ENCODE data around the gene CYP46A1. TPM values are rescaled to one million over a fixed set of nuclear protein-coding genes. Genes with fewer than 3 reads are reported as not detected.

CYP46A1 gene
- total and polyA plus RNA-seq, 7 donors: 0.09 to 1.5 (median 0.50) TPM

DNA sequence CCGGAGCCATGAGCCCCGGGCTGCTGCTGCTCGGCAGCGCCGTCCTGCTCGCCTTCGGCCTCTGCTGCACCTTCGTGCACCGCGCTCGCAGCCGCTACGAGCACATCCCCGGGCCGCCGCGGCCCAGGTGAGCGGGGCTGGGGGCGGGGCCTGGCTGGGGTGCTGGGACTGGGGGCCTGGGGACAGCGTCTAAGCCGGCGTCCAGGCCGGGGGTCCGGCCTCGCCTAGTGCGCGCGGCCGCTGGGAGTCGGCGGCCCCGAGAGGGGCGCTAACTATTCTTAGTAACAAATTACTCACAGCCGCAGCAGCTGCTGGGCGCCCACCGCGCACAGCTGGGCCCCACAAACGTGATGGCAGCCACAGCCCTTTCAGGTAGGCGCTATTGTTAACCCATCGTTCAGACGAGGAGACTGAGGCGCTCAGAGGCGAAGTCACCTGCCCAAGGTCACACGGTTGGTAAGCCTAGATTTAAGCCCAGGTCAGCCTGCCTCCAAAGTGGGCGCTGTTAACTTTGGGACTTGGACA is 374 bp downstream of the CYP46A1 start:
- no peaks in the 10 kb centered on the region for H3K4me1 ChIP-seq
- peak overlapping the region; percentile 84 for H3K4me3 ChIP-seq
- no peaks in the 10 kb centered on the region for H3K9me3 ChIP-seq
- ATAC-seq: no peak
- intact Hi-C loops (cut with DNase I): loop anchor here in 1 of 2 donors (5.0 kb wide), 1 partner anchor 203 kb away; no protein-coding TSS in a partner anchor
- H3K27ac ChIP-seq: peak overlapping the region; percentile 71
- 6 to 10% (median 6%) methylated on average over 26 to 45 of the region's 45 CpGs for whole genome bisulfite sequencing, 3 donors
- TF ChIP-seq, protein P1, sequence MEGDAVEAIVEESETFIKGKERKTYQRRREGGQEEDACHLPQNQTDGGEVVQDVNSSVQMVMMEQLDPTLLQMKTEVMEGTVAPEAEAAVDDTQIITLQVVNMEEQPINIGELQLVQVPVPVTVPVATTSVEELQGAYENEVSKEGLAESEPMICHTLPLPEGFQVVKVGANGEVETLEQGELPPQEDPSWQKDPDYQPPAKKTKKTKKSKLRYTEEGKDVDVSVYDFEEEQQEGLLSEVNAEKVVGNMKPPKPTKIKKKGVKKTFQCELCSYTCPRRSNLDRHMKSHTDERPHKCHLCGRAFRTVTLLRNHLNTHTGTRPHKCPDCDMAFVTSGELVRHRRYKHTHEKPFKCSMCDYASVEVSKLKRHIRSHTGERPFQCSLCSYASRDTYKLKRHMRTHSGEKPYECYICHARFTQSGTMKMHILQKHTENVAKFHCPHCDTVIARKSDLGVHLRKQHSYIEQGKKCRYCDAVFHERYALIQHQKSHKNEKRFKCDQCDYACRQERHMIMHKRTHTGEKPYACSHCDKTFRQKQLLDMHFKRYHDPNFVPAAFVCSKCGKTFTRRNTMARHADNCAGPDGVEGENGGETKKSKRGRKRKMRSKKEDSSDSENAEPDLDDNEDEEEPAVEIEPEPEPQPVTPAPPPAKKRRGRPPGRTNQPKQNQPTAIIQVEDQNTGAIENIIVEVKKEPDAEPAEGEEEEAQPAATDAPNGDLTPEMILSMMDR (IDR thresholded peaks at IDR 0.05): no peak
- DNase-seq: no peak
- no peaks in the 10 kb centered on the region for H3K36me3 ChIP-seq (ENCODE audit: insufficient read depth in 1 of 2, low read depth in 1 of 2)
- H3K27me3 ChIP-seq (ENCODE audit: insufficient read depth in 3 of 3, low read length in 2 of 3): no peaks in the 10 kb centered on the region

DNA sequence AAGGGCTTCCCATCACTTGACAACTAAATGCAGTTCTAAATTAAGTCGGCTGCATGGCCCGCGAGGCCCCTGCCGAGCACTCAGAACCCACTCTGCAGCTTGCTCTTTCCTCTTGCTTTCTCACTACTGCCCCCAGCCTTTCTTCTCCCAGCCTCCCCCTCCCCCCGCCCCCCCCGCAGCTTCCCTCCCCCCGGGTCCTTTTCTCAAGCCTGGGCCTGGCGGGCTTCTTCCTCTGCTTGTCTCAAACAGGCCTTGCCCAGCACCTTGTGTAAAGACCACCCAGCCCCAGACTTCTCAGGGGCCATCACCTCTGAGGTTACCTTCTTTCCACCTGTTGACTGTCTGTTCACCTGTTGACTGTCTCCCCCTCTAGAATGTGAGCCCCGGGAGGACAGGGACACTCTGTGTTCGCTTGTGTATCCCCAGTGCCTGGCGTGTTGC is 1.1 kb downstream of the CYP46A1 start:
- TF ChIP-seq, protein P1 (IDR thresholded peaks at IDR 0.05): no peak
- Histone ChIP-seq H3K4me3 (no peak overlapping the region), H3K27me3 (ENCODE audit: insufficient read depth in 3 of 3, low read length in 2 of 3) (no peaks in the 10 kb centered on the region), H3K27ac (no peak overlapping the region), H3K9me3 (no peaks in the 10 kb centered on the region), H3K4me1 (no peaks in the 10 kb centered on the region), H3K36me3 (ENCODE audit: insufficient read depth in 1 of 2, low read depth in 1 of 2) (no peaks in the 10 kb centered on the region)
- intact Hi-C loops (cut with DNase I): loop anchor here in 1 of 2 donors (5.0 kb wide), 1 partner anchor 107 kb away; the partner anchor contains the start of gene EML1
- DNase-seq: no peak
- ATAC-seq: no peak
- 58 to 88% (median 81%) methylated on average over 7 to 11 of the region's 11 CpGs for WGBS, 3 donors

DNA sequence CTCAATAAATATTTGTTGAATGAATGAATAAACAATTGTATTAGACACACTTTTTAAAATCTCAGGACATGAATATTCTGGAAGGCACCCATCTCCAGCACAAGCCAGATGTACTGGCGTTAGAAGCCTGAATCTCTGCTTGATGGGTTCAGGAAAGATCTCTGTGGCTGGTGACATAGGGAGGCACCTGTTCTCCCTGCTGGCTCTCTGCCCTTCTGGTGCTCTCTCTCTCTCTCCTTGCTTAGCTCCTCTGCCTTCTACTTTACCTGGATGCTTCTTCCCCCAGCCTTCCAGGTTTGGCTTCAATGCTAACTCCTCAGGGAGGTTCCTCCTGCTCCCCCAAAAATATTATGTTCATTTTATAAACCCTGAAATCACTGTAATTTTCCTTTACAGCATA is 1.5 kb downstream of the CYP46A1 start:
- intact Hi-C loops (cut with DNase I): loop anchor here in 1 of 2 donors (5.0 kb wide), 1 partner anchor 107 kb away; the partner anchor contains the start of gene EML1
- Histone ChIP-seq H3K36me3 (ENCODE audit: insufficient read depth in 1 of 2, low read depth in 1 of 2) (no peaks in the 10 kb centered on the region), H3K27me3 (ENCODE audit: insufficient read depth in 3 of 3, low read length in 2 of 3) (no peaks in the 10 kb centered on the region), H3K9me3 (no peaks in the 10 kb centered on the region), H3K4me3 (no peak overlapping the region), H3K4me1 (no peaks in the 10 kb centered on the region), H3K27ac (no peak overlapping the region)
- WGBS, 3 donors: 19 to 30% (median 24%) methylated on average over 1 of the region's 1 CpG
- DNase-seq (no peak), ATAC-seq (no peak)
- TF ChIP-seq, protein P1 (IDR thresholded peaks at IDR 0.05): no peak

DNA sequence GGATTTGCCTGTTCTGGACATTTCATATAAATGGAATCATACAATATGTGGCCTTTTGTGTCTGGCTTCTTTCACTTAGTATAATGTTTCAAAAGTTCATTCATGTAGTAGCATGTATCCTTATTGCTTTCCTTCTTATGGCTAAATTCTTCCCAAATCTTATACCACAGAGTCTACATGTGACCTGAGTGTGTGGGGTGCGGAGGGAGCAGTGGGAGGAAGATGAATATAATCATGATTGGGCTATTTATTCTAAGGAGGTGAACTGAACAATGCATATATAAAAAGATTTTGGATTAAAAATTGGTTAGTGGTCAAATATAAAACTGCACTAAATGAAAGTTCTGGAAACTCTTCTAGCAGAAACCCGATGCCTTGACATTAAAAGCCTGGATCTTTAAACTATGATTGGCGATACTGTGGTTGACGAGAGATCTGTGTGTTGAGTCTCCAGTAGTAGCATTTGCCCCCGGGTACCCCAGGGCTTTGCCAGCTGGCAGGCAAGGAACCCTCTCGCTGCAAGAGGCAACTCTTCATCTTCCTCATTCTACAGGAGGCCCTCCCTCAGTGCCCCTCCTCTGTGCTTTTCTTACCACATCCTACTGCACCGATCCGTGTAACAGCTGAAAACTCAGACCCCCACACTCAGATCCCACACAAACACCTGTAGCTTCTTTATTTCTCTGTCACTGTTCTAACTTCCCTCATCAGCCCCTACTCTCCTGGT is 2.6 kb downstream of the CYP46A1 start:
- TF ChIP-seq, protein P1 (IDR thresholded peaks at IDR 0.05): no peak
- WGBS, 3 donors: 74 to 85% (median 81%) methylated on average over 8 of the region's 8 CpGs
- no peaks in the 10 kb centered on the region for H3K27me3 ChIP-seq (ENCODE audit: insufficient read depth in 3 of 3, low read length in 2 of 3)
- H3K9me3 ChIP-seq: no peaks in the 10 kb centered on the region
- H3K4me3 ChIP-seq: no peak overlapping the region
- H3K4me1 ChIP-seq: no peaks in the 10 kb centered on the region
- no peaks in the 10 kb centered on the region for H3K36me3 ChIP-seq (ENCODE audit: insufficient read depth in 1 of 2, low read depth in 1 of 2)
- no peak for ATAC-seq
- H3K27ac ChIP-seq: no peak overlapping the region
- no peak for DNase-seq
- intact Hi-C loops (cut with DNase I): loop anchor here in 1 of 2 donors (5.0 kb wide), 1 partner anchor 106 kb away; the partner anchor contains the start of gene EML1

All from psoas muscle (tissue), 8 donors.